ENCODE results near the gene SMOC2. TPM values are rescaled to one million over a fixed set of nuclear protein-coding genes. Genes with fewer than 3 reads are reported as not detected.

Gene SMOC2
- polyA plus RNA-seq, 1 of the 3 experiments (the other 2 are of a cell fraction), result not detected

DNA sequence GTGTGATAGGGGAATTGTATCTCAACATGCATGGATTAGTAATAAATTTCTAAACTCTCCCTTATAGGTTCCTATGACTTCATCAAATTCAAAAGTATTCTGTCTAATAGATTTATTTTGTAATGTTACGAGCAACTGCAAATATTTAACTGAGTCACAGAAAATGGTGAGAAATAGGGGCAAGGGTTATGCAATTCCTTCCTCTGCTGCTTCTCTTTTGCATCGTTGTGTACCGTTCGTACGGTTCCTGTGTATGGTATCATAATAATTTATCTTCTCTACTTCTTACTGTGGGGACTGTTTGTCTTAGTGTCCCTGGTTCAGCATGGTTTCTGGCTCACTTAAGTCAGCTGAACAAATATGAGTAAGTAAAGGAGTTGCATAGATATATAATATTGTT is 44.8 kb downstream of the SMOC2 start:
- whole genome bisulfite sequencing (ENCODE audit: low lambda C conversion rate), result 34% methylated on average over 5 of the region's 5 CpGs
- H3K4me3 ChIP-seq (ENCODE audit: low read depth in 2 of 2, low read length in 1 of 2), result no peak overlapping the region
- H3K27ac ChIP-seq (ENCODE audit: low read depth in 2 of 2, low read length in 1 of 2), result no peak overlapping the region
- ChIA-PET POLR2A (no interaction called here), CTCF (no interaction called here)
- no peaks in the 10 kb centered on the region for H4K20me1 ChIP-seq (ENCODE audit: insufficient read depth)
- no peaks in the 10 kb centered on the region for H3K79me2 ChIP-seq (ENCODE audit: insufficient read depth)
- no peaks in the 10 kb centered on the region for H3K36me3 ChIP-seq (replicated peaks in 1 of 2; ENCODE audit: control insufficient read depth in 1 of 2, insufficient read depth in 2 of 2, low read length in 1 of 2)
- no peaks in the 10 kb centered on the region for H3K27me3 ChIP-seq (ENCODE audit: insufficient read depth)
- no peak overlapping the region for H3K4me2 ChIP-seq
- no peak overlapping the region for H2AFZ ChIP-seq (ENCODE audit: low read depth)
- H3F3A ChIP-seq (replicated peaks; ENCODE audit: insufficient read depth), result no peaks in the 10 kb centered on the region
- peaks cover 3% of the 10 kb centered on the region; the same call in 1 of the 2 replicates for H3K9me3 ChIP-seq
- H3K9me2 ChIP-seq, result no peaks in the 10 kb centered on the region
- DNase-seq, result no peak
- no peak overlapping the region for H3K9ac ChIP-seq
- H3K4me1 ChIP-seq (ENCODE audit: control insufficient read depth in 1 of 2, insufficient read depth in 2 of 2, low read depth in 1 of 2, low read length in 1 of 2), result no peaks in the 10 kb centered on the region
- TF ChIP-seq, protein P1, sequence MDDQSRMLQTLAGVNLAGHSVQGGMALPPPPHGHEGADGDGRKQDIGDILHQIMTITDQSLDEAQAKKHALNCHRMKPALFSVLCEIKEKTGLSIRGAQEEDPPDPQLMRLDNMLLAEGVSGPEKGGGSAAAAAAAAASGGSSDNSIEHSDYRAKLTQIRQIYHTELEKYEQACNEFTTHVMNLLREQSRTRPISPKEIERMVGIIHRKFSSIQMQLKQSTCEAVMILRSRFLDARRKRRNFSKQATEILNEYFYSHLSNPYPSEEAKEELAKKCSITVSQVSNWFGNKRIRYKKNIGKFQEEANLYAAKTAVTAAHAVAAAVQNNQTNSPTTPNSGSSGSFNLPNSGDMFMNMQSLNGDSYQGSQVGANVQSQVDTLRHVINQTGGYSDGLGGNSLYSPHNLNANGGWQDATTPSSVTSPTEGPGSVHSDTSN (IDR thresholded peaks at IDR 0.05), result no peak
- TF ChIP-seq ELF1 (IDR thresholded peaks at IDR 0.05), result no peak
- no peak for TF ChIP-seq YY1 (IDR thresholded peaks at IDR 0.05; ENCODE audit: low read depth)
- no peak for TF ChIP-seq SIN3A (IDR thresholded peaks at IDR 0.05; ENCODE audit: borderline replicate concordance, low read depth, low read length)
- TF ChIP-seq RCOR1 (IDR thresholded peaks at IDR 0.05; ENCODE audit: low read length), result no peak
- no peak for TF ChIP-seq NRF1 (IDR thresholded peaks at IDR 0.05; ENCODE audit: low read depth, low read length)
- no peak for TF ChIP-seq EZH2phosphoT487 (IDR thresholded peaks at IDR 0.05; ENCODE audit: borderline replicate concordance, low read depth)
- no peak for TF ChIP-seq FOXM1 (IDR thresholded peaks at IDR 0.05; ENCODE audit: low read depth)
- no peak for TF ChIP-seq EP300 (IDR thresholded peaks at IDR 0.05; ENCODE audit: borderline replicate concordance in 1 of 2, low read depth in 1 of 2, low read length in 1 of 2)
- no peak for TF ChIP-seq RXRA (IDR thresholded peaks at IDR 0.05; ENCODE audit: borderline replicate concordance, low read depth)
- TF ChIP-seq MEF2A (IDR thresholded peaks at IDR 0.05; ENCODE audit: borderline replicate concordance, low read depth), result no peak
- TF ChIP-seq MXI1 (IDR thresholded peaks at IDR 0.05; ENCODE audit: low read depth, low read length), result no peak
- TF ChIP-seq FOSL2 (IDR thresholded peaks at IDR 0.05; ENCODE audit: borderline replicate concordance, low read depth), result no peak
- TF ChIP-seq USF1 (IDR thresholded peaks at IDR 0.05; ENCODE audit: borderline replicate concordance, low read depth), result no peak
- TF ChIP-seq CHD2 (IDR thresholded peaks at IDR 0.05; ENCODE audit: low read length, partially characterized antibody), result no peak
- TF ChIP-seq, protein P2, sequence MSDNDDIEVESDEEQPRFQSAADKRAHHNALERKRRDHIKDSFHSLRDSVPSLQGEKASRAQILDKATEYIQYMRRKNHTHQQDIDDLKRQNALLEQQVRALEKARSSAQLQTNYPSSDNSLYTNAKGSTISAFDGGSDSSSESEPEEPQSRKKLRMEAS (IDR thresholded peaks at IDR 0.05; ENCODE audit: low read depth), result no peak
- no peak for TF ChIP-seq TCF12 (IDR thresholded peaks at IDR 0.05)

- no peak overlapping the region for H3K27ac ChIP-seq (ENCODE audit: low read depth in 2 of 2, low read length in 1 of 2)
- ChIA-PET POLR2A (no interaction called here), CTCF (no interaction called here)
- no peaks in the 10 kb centered on the region for H3K27me3 ChIP-seq (ENCODE audit: insufficient read depth)
- H3K9me3 ChIP-seq, result no peaks in the 10 kb centered on the region
- no peak overlapping the region for H2AFZ ChIP-seq (ENCODE audit: low read depth)
- H3K36me3 ChIP-seq (replicated peaks in 1 of 2; ENCODE audit: control insufficient read depth in 1 of 2, insufficient read depth in 2 of 2, low read length in 1 of 2), result no peaks in the 10 kb centered on the region
- WGBS (ENCODE audit: low lambda C conversion rate), result 27% methylated on average over 5 of the region's 8 CpGs
- H3K4me1 ChIP-seq (ENCODE audit: control insufficient read depth in 1 of 2, insufficient read depth in 2 of 2, low read depth in 1 of 2, low read length in 1 of 2), result no peaks in the 10 kb centered on the region
- H3K9ac ChIP-seq, result no peak overlapping the region
- DNase-seq, result no peak
- no peaks in the 10 kb centered on the region for H3K9me2 ChIP-seq
- no peak overlapping the region for H3K4me2 ChIP-seq
- H3K4me3 ChIP-seq (ENCODE audit: low read depth in 2 of 2, low read length in 1 of 2), result no peak overlapping the region
- no peaks in the 10 kb centered on the region for H4K20me1 ChIP-seq (ENCODE audit: insufficient read depth)
- H3K79me2 ChIP-seq (ENCODE audit: insufficient read depth), result no peaks in the 10 kb centered on the region
- no peak for TF ChIP-seq RXRA (IDR thresholded peaks at IDR 0.05; ENCODE audit: borderline replicate concordance, low read depth)
- TF ChIP-seq, protein P3, sequence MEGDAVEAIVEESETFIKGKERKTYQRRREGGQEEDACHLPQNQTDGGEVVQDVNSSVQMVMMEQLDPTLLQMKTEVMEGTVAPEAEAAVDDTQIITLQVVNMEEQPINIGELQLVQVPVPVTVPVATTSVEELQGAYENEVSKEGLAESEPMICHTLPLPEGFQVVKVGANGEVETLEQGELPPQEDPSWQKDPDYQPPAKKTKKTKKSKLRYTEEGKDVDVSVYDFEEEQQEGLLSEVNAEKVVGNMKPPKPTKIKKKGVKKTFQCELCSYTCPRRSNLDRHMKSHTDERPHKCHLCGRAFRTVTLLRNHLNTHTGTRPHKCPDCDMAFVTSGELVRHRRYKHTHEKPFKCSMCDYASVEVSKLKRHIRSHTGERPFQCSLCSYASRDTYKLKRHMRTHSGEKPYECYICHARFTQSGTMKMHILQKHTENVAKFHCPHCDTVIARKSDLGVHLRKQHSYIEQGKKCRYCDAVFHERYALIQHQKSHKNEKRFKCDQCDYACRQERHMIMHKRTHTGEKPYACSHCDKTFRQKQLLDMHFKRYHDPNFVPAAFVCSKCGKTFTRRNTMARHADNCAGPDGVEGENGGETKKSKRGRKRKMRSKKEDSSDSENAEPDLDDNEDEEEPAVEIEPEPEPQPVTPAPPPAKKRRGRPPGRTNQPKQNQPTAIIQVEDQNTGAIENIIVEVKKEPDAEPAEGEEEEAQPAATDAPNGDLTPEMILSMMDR (IDR thresholded peaks at IDR 0.05), result no peak
- no peak for TF ChIP-seq SIN3A (IDR thresholded peaks at IDR 0.05; ENCODE audit: borderline replicate concordance, low read depth, low read length)
- TF ChIP-seq FOXM1 (IDR thresholded peaks at IDR 0.05; ENCODE audit: low read depth), result no peak
- no peak for TF ChIP-seq FOXJ3 (CRISPR knock-in tag; IDR thresholded peaks at IDR 0.05)
- no peaks in the 10 kb centered on the region for H3F3A ChIP-seq (replicated peaks; ENCODE audit: insufficient read depth)
These were observed 49.8 kb downstream of the SMOC2 start for GRCh38 chr6:168490757-168491156.
